ENCODE data around the gene DMKN. TPM values are rescaled to one million over a fixed set of nuclear protein-coding genes. Genes with fewer than 3 reads are reported as not detected.

Gene DMKN
- total and polyA plus RNA-seq, 8 donors: 92.5 to 140 (median 111) TPM

- Histone ChIP-seq H3K27ac (no peak overlapping the region), H3K4me1 (peaks cover 0 to 8% of the 10 kb centered on the region in 2 donors), H3K4me3 (no peak overlapping the region), H3K9me3 (no peaks in the 10 kb centered on the region), H3K27me3 (peaks cover 0 to 3% of the 10 kb centered on the region in 2 donors), H3K36me3 (no peaks in the 10 kb centered on the region)
- intact Hi-C loops (cut with DNase I): loop anchor here in 1 of 2 donors (10.0 kb wide), 1 partner anchor 144 kb away; the partner anchor contains the start of gene FFAR3
- no peak for DNase-seq
- no peak for TF ChIP-seq CTCF (IDR thresholded peaks at IDR 0.05)
- no peak for ATAC-seq
Observed at GRCh38 chr19:35498984-35499527, 14.4 kb downstream of the DMKN start.

- ATAC-seq (no peak), DNase-seq (no peak)
- intact Hi-C loops (cut with DNase I): loop anchor here in 1 of 2 donors (10.0 kb wide), 1 partner anchor 143 kb away; the partner anchor contains the start of gene FFAR3
Observed at GRCh38 chr19:35498220-35498619, 15.2 kb downstream of the DMKN start.

GRCh38 chr19:35497406-35497805, 16.0 kb downstream of the DMKN start:
- ATAC-seq: no peak
- Histone ChIP-seq H3K36me3 (no peaks in the 10 kb centered on the region), H3K4me1 (peaks cover 0 to 8% of the 10 kb centered on the region in 2 donors), H3K9me3 (no peaks in the 10 kb centered on the region), H3K4me3 (no peak overlapping the region), H3K27ac (no peak overlapping the region), H3K27me3 (peaks cover 0 to 3% of the 10 kb centered on the region in 2 donors)
- DNase-seq: no peak
- intact Hi-C loops (cut with DNase I): loop anchor here in 1 of 2 donors (10.0 kb wide), 1 partner anchor 143 kb away; the partner anchor contains the start of gene FFAR3
- no peak for TF ChIP-seq CTCF (IDR thresholded peaks at IDR 0.05)

More at GRCh38 chr19:35498220-35498619, 15.2 kb downstream of the DMKN start:
- no peak overlapping the region for H3K4me3 ChIP-seq
- peaks cover 0 to 8% of the 10 kb centered on the region in 2 donors for H3K4me1 ChIP-seq
- H3K27ac ChIP-seq: no peak overlapping the region
- no peaks in the 10 kb centered on the region for H3K36me3 ChIP-seq
- H3K27me3 ChIP-seq: peaks cover 0 to 3% of the 10 kb centered on the region in 2 donors
- H3K9me3 ChIP-seq: no peaks in the 10 kb centered on the region
- TF ChIP-seq CTCF (IDR thresholded peaks at IDR 0.05): no peak

- Histone ChIP-seq H3K4me1 (peaks cover 0 to 8% of the 10 kb centered on the region in 2 donors), H3K27me3 (peaks cover 0 to 2% of the 10 kb centered on the region in 2 donors), H3K9me3 (no peaks in the 10 kb centered on the region), H3K4me3 (no peak overlapping the region), H3K36me3 (no peaks in the 10 kb centered on the region), H3K27ac (no peak overlapping the region)
- ATAC-seq (peak; percentile 99), DNase-seq (peak; percentile 50 to 94 (median 66))
- TF ChIP-seq CTCF (IDR thresholded peaks at IDR 0.05): peak; percentile 99
- intact Hi-C loops (cut with DNase I): loop anchor here in 1 of 2 donors (10.0 kb wide), 1 partner anchor 141 kb away; the partner anchor contains the start of gene FFAR3
Observed at GRCh38 chr19:35495107-35496064, 18.1 kb downstream of the DMKN start.

GRCh38 chr19:35493971-35494370, 19.5 kb downstream of the DMKN start:
- no peak for DNase-seq
- H3K36me3 ChIP-seq: no peaks in the 10 kb centered on the region
- intact Hi-C loops (cut with DNase I): loop anchor here in 1 of 2 donors (10.0 kb wide), 1 partner anchor 139 kb away; the partner anchor contains the start of gene FFAR3
- no peak for TF ChIP-seq CTCF (IDR thresholded peaks at IDR 0.05)
- H3K27ac ChIP-seq: no peak overlapping the region
- no peaks in the 10 kb centered on the region for H3K9me3 ChIP-seq
- no peak overlapping the region for H3K4me3 ChIP-seq
- H3K27me3 ChIP-seq: peaks cover 0 to 14% of the 10 kb centered on the region in 2 donors
- H3K4me1 ChIP-seq: peaks cover 0 to 8% of the 10 kb centered on the region in 2 donors
- no peak for ATAC-seq
